CD1c-positive myeloid dendritic cell (primary cell): ENCODE measurements around the gene MB.
"Not testable (repeated sequence)": the region's sequence is repeated elsewhere in the genome, so short reads cannot be mapped to it uniquely, and the experiment has no call there.

Experiments
- DNase-seq: peaks from one replicate; pipeline ENCODE4 v3.0.0-alpha.2; 2016; ENCODE audit errors: extremely low spot score

The MB gene

GRCh38 chr22:35617137-35617755, at the start of gene MB:
Gene MB, minus strand, starts transcription at chr22:35617329. Its CDS starts 72 bp downstream, at chr22:35617257.
- no peak for DNase-seq

- not testable (repeated sequence) for DNase-seq
Observed at GRCh38 chr22:35666699-35667098, 49.6 kb upstream of the MB start.

GRCh38 chr22:35664955-35665587, 47.9 kb upstream of the MB start:
- no peak for DNase-seq

- peak; percentile 43 for DNase-seq
Observed at GRCh38 chr22:35663371-35663770, 46.2 kb upstream of the MB start.

GRCh38 chr22:35662914-35663313, 45.8 kb upstream of the MB start:
- no peak for DNase-seq

- DNase-seq, result no peak
Observed at GRCh38 chr22:35661464-35661863, 44.3 kb upstream of the MB start.

- peak; percentile 55 for DNase-seq
Observed at GRCh38 chr22:35660291-35661127, 43.4 kb upstream of the MB start.

- no peak for DNase-seq
Observed at GRCh38 chr22:35657571-35658312, 40.6 kb upstream of the MB start.

- no peak for DNase-seq
Observed at GRCh38 chr22:35656284-35656752, 39.2 kb upstream of the MB start.

- DNase-seq, result no peak
Observed at GRCh38 chr22:35653824-35654223, 36.7 kb upstream of the MB start.

GRCh38 chr22:35651085-35651484, 34.0 kb upstream of the MB start:
- no peak for DNase-seq

GRCh38 chr22:35649636-35650250, 32.6 kb upstream of the MB start:
- DNase-seq, result no peak

GRCh38 chr22:35649026-35649553, 32.0 kb upstream of the MB start:
- DNase-seq, result no peak

GRCh38 chr22:35648066-35649025, 31.2 kb upstream of the MB start, which contains the start of gene APOL6:
Gene APOL6, plus strand, starts transcription at chr22:35648446. Its CDS starts 7,980 bp downstream, at chr22:35656426.
- peak; percentile 85 for DNase-seq

- no peak for DNase-seq
Observed at GRCh38 chr22:35645646-35646045, 28.5 kb upstream of the MB start.

GRCh38 chr22:35643991-35644390, 26.9 kb upstream of the MB start:
- DNase-seq, result no peak

- no peak for DNase-seq
Observed at GRCh38 chr22:35642305-35642741, 25.2 kb upstream of the MB start.

- no peak for DNase-seq
Observed at GRCh38 chr22:35641494-35642120, 24.5 kb upstream of the MB start.

GRCh38 chr22:35638410-35638809, 21.3 kb upstream of the MB start:
- DNase-seq, result no peak
